Activated gamma-delta T cell treated with Interleukin-2 at 50 U/mL for 16 hours (primary cell): ENCODE results near the gene DEAF1.

Experiments used
- DNase-seq: peaks from one replicate; pipeline ENCODE4 v3.0.0-alpha.2; 2020

DEAF1 gene

GRCh38 chr11:643849-644738, 50.9 kb downstream of the DEAF1 start:
- no peak for DNase-seq

GRCh38 chr11:643366-643765, 51.7 kb downstream of the DEAF1 start:
- no peak for DNase-seq

DNA sequence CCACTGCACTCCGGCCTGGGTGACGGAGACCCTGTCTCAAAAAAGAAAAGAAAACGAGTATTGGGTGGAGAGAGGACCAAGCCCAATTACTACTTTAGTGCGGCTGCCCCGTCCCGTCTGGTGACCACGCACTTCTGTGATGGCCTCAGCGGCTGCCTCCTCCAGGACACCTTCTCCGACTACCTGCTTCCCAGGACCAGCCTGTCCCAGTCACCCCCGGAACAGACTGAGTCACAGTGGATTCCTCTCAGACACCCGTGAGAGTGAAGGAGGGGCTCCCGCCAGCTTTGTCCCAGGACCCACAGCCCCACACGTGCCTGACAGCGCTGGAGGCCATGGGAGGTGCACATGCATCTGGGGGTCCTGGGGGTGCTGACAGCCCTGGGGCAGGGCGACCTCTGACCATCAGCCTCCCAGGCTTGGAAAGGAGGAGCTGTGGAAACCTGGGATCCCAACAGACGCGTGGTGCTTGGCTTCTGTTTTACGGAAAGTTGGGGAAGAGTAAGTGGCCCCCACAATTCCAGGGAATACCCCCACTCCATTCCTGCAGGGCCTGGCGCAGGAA, 53.1 kb downstream of the DEAF1 start:
- DNase-seq, result no peak

- DNase-seq, result no peak
Observed at GRCh38 chr11:640021-640706, 54.9 kb downstream of the DEAF1 start.

GRCh38 chr11:639332-639955, 55.6 kb downstream of the DEAF1 start:
- DNase-seq, result no peak

- DNase-seq, result no peak
Observed at GRCh38 chr11:638631-639331, 56.2 kb downstream of the DEAF1 start.

GRCh38 chr11:637593-638521, 57.2 kb downstream of the DEAF1 start:
- no peak for DNase-seq

DNA sequence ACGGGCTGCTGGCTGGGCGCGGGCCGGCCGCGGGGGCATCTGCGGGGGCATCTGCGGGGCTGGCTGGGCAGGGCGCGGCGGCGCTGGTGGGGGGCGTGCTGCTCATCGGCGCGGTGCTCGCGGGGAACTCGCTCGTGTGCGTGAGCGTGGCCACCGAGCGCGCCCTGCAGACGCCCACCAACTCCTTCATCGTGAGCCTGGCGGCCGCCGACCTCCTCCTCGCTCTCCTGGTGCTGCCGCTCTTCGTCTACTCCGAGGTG, 57.8 kb downstream of the DEAF1 start:
- DNase-seq, result no peak

DNA sequence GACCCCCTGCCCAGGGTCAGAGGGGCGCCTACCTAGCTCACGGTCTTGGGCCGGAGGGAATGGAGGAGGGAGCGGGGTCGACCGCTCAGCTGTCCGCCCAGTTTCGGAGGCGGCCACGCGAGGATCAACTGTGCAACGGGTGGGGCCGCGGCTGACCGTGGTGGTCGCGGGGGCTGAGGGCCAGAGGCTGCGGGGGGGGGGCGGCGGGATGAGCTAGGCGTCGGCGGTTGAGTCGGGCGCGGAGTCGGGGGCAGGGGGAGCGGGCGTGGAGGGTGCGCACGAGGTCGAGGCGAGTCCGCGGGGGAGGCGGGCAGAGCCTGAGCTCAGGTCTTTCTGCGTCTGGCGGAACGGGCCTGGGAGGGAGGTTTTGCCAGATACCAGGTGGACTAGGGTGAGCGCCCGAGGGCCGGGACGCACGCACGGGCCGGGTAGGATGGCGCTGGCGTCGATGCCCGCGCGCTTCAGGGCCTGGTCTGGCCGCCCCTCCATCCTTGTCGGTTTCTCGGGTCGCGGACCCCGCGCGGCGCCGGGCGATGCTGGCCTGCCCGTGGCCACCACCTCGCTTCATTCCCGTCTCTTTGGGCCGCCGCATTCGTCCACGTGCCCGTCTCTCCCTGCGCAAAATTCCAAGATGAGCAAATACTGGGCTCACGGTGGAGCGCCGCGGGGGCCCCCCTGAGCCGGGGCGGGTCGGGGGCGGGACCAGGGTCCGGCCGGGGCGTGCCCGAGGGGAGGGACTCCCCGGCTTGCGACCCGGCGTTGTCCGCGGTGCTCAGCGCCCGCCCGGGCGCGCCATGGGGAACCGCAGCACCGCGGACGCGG, 58.3 kb downstream of the DEAF1 start, which contains the start of gene DRD4:
DRD4 (plus strand) TSS at position 759 of the 822 bp plus-strand sequence; CDS start at position 795, 36 bp downstream.
- no peak for DNase-seq

- no peak for DNase-seq
Observed at GRCh38 chr11:635945-636510, 59.0 kb downstream of the DEAF1 start.

DNA sequence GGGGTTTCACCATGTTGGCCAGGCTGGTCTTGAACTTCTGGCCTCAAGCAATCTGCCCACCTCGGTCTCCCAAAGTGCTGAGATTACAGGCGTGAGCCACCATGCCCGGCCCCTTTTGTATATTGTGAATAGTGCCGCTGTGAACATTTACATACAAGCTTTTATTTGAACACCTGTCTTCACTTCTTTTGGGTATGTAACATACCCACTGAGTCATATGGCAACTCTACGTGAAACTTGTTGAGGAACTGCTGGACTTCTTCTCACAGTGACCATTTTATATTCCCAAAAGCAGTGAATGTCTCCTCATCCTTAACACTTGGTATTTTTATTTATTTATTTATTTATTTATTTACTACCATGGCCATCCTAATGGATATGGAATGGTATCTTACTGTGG, 64.2 kb downstream of the DEAF1 start:
- DNase-seq, result no peak

GRCh38 chr11:629237-629583, 65.8 kb downstream of the DEAF1 start:
- DNase-seq, result no peak

DNA sequence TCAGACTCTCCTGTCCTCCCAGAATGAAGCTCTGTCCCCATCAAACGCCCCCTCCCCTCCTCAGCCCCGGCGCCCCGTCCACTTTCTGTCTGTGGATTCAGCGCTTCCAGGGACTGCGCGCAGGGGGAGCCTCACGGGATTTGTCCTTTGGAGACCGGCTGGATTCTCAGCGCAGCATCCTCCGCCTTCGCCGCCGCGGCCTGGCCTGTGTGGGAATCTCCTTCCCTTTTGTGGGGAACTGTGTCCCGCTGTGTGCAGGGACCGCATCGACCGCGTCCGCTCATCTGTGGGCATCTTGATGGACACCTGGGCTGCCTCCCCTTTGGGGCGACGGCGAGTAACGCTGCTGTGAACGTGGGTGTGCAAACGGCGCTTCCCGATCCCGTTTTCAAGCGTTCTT, 67.0 kb downstream of the DEAF1 start:
- DNase-seq, result no peak

DNA sequence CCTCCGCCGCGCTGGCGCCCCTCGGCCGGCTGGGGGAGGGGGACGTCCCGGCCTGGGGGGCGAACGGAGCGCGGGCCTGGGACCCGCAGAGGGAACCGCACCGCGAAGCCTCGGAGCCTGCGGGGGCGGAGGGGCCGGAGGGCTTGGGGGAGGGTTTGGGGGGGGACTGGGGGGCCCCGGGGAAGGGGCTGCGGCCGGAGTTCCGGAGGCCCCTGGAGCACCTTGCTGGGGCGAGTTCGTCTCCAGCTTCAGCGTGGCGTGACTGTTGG, 67.8 kb downstream of the DEAF1 start:
- DNase-seq, result no peak

GRCh38 chr11:626475-627307, 68.3 kb downstream of the DEAF1 start, which contains the start of gene SCT:
SCT (minus strand) TSS chr11:627181; CDS start chr11:627143, 38 bp downstream.
- no peak for DNase-seq

- no peak for DNase-seq
Observed at GRCh38 chr11:625636-626268, 69.3 kb downstream of the DEAF1 start.

DNA sequence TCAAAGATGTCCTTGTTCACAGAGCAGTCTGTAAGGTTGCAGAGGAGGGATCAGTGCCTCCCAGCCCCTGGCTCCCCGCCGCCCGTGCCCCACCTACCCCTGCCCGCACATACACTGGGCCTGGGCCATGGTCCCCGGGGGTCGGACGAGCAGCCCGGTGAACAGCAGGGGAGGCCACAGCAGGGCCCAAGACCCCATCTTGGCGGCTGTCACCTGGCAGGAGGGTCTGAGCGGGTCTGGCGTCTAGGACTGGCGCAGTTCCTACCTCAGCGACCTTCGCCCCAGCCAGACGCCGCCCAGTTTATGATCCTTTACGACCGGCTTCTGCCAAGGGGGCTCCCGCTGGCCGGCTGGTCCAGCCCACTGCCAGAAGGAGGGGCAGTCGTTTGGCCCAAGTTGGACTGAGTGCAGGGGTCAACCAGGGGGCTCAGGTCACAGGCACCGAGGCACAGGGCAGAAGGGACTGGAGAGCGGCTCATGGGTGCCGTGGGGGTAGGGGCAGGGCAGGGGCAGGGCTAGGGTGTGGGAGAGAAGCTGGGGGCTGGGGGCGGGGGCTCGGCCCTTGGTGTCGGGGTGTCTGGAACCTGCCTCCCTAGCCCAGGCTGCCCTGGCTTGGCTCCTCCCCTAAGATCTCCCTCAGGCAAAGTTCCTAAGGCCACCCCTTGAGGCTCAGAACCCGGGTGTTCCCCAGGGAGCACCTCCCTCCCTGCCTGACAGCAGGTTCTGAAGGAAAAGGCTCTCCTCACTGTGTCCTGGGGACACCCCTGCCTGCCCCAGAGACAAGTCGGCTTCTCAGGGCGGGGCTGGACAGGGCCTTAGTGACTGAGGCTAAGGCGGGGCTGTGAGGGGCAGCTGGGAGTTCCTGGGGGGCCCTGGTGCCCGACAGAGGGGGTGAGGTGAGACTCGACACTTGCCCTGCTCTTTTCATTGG, 70.1 kb downstream of the DEAF1 start, which contains the start of gene CDHR5:
CDHR5 (minus strand) TSS at position 251 of the 931 bp plus-strand sequence; CDS start at position 198, 53 bp downstream.
- DNase-seq, result no peak
